Activated T-cell treated with anti-CD3 and anti-CD28 coated beads, Interleukin-2, amount 50 U/mL, for 24 hours (primary cell): ENCODE results near the gene TMEM132D.

Experiments
- DNase-seq: peaks from one replicate; pipeline ENCODE4 v3.0.0-alpha.2; 2020
- H3K27ac Mint-ChIP-seq: 2 replicates; pipeline ENCODE4 v1.8.0; 2020; ENCODE audit warnings: mild to moderate bottlenecking, mixed read lengths
- H3K27me3 Mint-ChIP-seq: 2 replicates; pipeline ENCODE4 v1.8.0; 2020; ENCODE audit warnings: mixed read lengths
- H3K36me3 Mint-ChIP-seq: 2 replicates; pipeline ENCODE4 v1.8.0; 2020; ENCODE audit warnings: low read depth, mixed read lengths
- H3K4me1 Mint-ChIP-seq: 2 replicates; pipeline ENCODE4 v1.8.0; 2020; ENCODE audit warnings: low read depth, mixed read lengths
- H3K4me3 Mint-ChIP-seq: 2 replicates; pipeline ENCODE4 v1.8.0; 2020; ENCODE audit warnings: mild to moderate bottlenecking, moderate library complexity, mixed read lengths
- H3K9me3 Mint-ChIP-seq: 2 replicates; pipeline ENCODE4 v1.8.0; 2020; ENCODE audit warnings: mixed read lengths

The TMEM132D gene

GRCh38 chr12:129393357-129393937 is 510.4 kb downstream of the TMEM132D start:
- Mint-ChIP-seq H3K36me3 (no peaks in the 10 kb centered on the region), H3K9me3 (peaks cover 5% of the 10 kb centered on the region), H3K27me3 (no peaks in the 10 kb centered on the region), H3K4me3 (no peak overlapping the region), H3K4me1 (no peaks in the 10 kb centered on the region), H3K27ac (no peak overlapping the region)
- no peak for DNase-seq

- Mint-ChIP-seq H3K36me3 (no peaks in the 10 kb centered on the region), H3K4me1 (no peaks in the 10 kb centered on the region), H3K4me3 (no peak overlapping the region), H3K27ac (no peak overlapping the region), H3K27me3 (no peaks in the 10 kb centered on the region), H3K9me3 (no peaks in the 10 kb centered on the region)
- DNase-seq: no peak
Observed at GRCh38 chr12:129385637-129385990, 518.2 kb downstream of the TMEM132D start.

GRCh38 chr12:129383956-129384355 is 519.9 kb downstream of the TMEM132D start:
- Mint-ChIP-seq H3K4me3 (no peak overlapping the region), H3K27ac (no peak overlapping the region), H3K4me1 (no peaks in the 10 kb centered on the region), H3K9me3 (no peaks in the 10 kb centered on the region), H3K36me3 (no peaks in the 10 kb centered on the region), H3K27me3 (no peaks in the 10 kb centered on the region)
- no peak for DNase-seq

- Mint-ChIP-seq H3K27me3 (no peaks in the 10 kb centered on the region), H3K27ac (no peak overlapping the region), H3K4me3 (no peak overlapping the region), H3K36me3 (no peaks in the 10 kb centered on the region), H3K4me1 (no peaks in the 10 kb centered on the region), H3K9me3 (peaks cover 8% of the 10 kb centered on the region)
- no peak for DNase-seq
Observed at GRCh38 chr12:129381715-129382114, 522.1 kb downstream of the TMEM132D start.

GRCh38 chr12:129379076-129379804 is 524.6 kb downstream of the TMEM132D start:
- no peak for DNase-seq
- Mint-ChIP-seq H3K36me3 (no peaks in the 10 kb centered on the region), H3K4me3 (no peak overlapping the region), H3K9me3 (peaks cover 8% of the 10 kb centered on the region), H3K27ac (no peak overlapping the region), H3K27me3 (no peaks in the 10 kb centered on the region), H3K4me1 (no peaks in the 10 kb centered on the region)

GRCh38 chr12:129378496-129378895 is 525.3 kb downstream of the TMEM132D start:
- DNase-seq: no peak
- H3K27me3 Mint-ChIP-seq: no peaks in the 10 kb centered on the region
- H3K27ac Mint-ChIP-seq: no peak overlapping the region
- H3K4me1 Mint-ChIP-seq: no peaks in the 10 kb centered on the region
- peaks cover 8% of the 10 kb centered on the region for H3K9me3 Mint-ChIP-seq
- no peak overlapping the region for H3K4me3 Mint-ChIP-seq
- H3K36me3 Mint-ChIP-seq: no peaks in the 10 kb centered on the region

GRCh38 chr12:129373746-129374145 is 530.1 kb downstream of the TMEM132D start:
- H3K36me3 Mint-ChIP-seq: no peaks in the 10 kb centered on the region
- H3K4me3 Mint-ChIP-seq: no peak overlapping the region
- H3K27me3 Mint-ChIP-seq: no peaks in the 10 kb centered on the region
- H3K9me3 Mint-ChIP-seq: peaks cover 8% of the 10 kb centered on the region
- H3K27ac Mint-ChIP-seq: no peak overlapping the region
- H3K4me1 Mint-ChIP-seq: no peaks in the 10 kb centered on the region
- DNase-seq: no peak

GRCh38 chr12:129372876-129373275 is 530.9 kb downstream of the TMEM132D start:
- no peak for DNase-seq
- Mint-ChIP-seq H3K36me3 (no peaks in the 10 kb centered on the region), H3K9me3 (peaks cover 10% of the 10 kb centered on the region), H3K4me1 (no peaks in the 10 kb centered on the region), H3K27me3 (no peaks in the 10 kb centered on the region), H3K4me3 (no peak overlapping the region), H3K27ac (no peak overlapping the region)

GRCh38 chr12:129372348-129372747 is 531.5 kb downstream of the TMEM132D start:
- Mint-ChIP-seq H3K9me3 (peaks cover 8% of the 10 kb centered on the region), H3K4me3 (no peak overlapping the region), H3K36me3 (no peaks in the 10 kb centered on the region), H3K27ac (no peak overlapping the region), H3K27me3 (no peaks in the 10 kb centered on the region), H3K4me1 (no peaks in the 10 kb centered on the region)
- DNase-seq: no peak

- Mint-ChIP-seq H3K9me3 (peaks cover 5% of the 10 kb centered on the region), H3K27me3 (no peaks in the 10 kb centered on the region), H3K36me3 (no peaks in the 10 kb centered on the region), H3K4me3 (no peak overlapping the region), H3K27ac (no peak overlapping the region), H3K4me1 (no peaks in the 10 kb centered on the region)
- no peak for DNase-seq
Observed at GRCh38 chr12:129371268-129371667, 532.6 kb downstream of the TMEM132D start.

- peaks cover 5% of the 10 kb centered on the region for H3K9me3 Mint-ChIP-seq
- H3K4me1 Mint-ChIP-seq: no peaks in the 10 kb centered on the region
- DNase-seq: no peak
- H3K27me3 Mint-ChIP-seq: no peaks in the 10 kb centered on the region
- no peak overlapping the region for H3K4me3 Mint-ChIP-seq
- H3K36me3 Mint-ChIP-seq: no peaks in the 10 kb centered on the region
- no peak overlapping the region for H3K27ac Mint-ChIP-seq
Observed at GRCh38 chr12:129366656-129367055, 537.2 kb downstream of the TMEM132D start.

- H3K4me3 Mint-ChIP-seq: no peak overlapping the region
- no peaks in the 10 kb centered on the region for H3K27me3 Mint-ChIP-seq
- peaks cover 5% of the 10 kb centered on the region for H3K9me3 Mint-ChIP-seq
- H3K27ac Mint-ChIP-seq: no peak overlapping the region
- no peaks in the 10 kb centered on the region for H3K36me3 Mint-ChIP-seq
- no peak for DNase-seq
- H3K4me1 Mint-ChIP-seq: no peaks in the 10 kb centered on the region
Observed at GRCh38 chr12:129363041-129363440, 540.8 kb downstream of the TMEM132D start.

GRCh38 chr12:129357233-129357632 is 546.6 kb downstream of the TMEM132D start:
- no peaks in the 10 kb centered on the region for H3K4me1 Mint-ChIP-seq
- H3K27ac Mint-ChIP-seq: no peak overlapping the region
- peaks cover 2% of the 10 kb centered on the region for H3K9me3 Mint-ChIP-seq
- no peaks in the 10 kb centered on the region for H3K27me3 Mint-ChIP-seq
- DNase-seq: no peak
- H3K4me3 Mint-ChIP-seq: no peak overlapping the region
- no peaks in the 10 kb centered on the region for H3K36me3 Mint-ChIP-seq

GRCh38 chr12:129351481-129351880 is 552.3 kb downstream of the TMEM132D start:
- Mint-ChIP-seq H3K4me3 (no peak overlapping the region), H3K27ac (no peak overlapping the region), H3K9me3 (peaks cover 2% of the 10 kb centered on the region), H3K27me3 (no peaks in the 10 kb centered on the region), H3K4me1 (no peaks in the 10 kb centered on the region), H3K36me3 (no peaks in the 10 kb centered on the region)
- DNase-seq: no peak

- Mint-ChIP-seq H3K27ac (no peak overlapping the region), H3K36me3 (no peaks in the 10 kb centered on the region), H3K4me1 (no peaks in the 10 kb centered on the region), H3K9me3 (peaks cover 7% of the 10 kb centered on the region), H3K27me3 (no peaks in the 10 kb centered on the region), H3K4me3 (no peak overlapping the region)
- no peak for DNase-seq
Observed at GRCh38 chr12:129339336-129339735, 564.5 kb downstream of the TMEM132D start.
